Upper lobe of right lung (tissue), 1 donor: ENCODE data around the gene LUZP2. TPM values are rescaled to one million over a fixed set of nuclear protein-coding genes. Genes with fewer than 3 reads are reported as not detected.

Experiments used
- ATAC-seq: fragments of 200-7000 bp; cut with Tn5 transposase; one replicate; pipeline ENCODE4 v1.9.1; 2020; ENCODE audit warnings: mild to moderate bottlenecking, moderate library complexity
- DNase-seq: peaks from one replicate; pipeline ENCODE4 v3.0.0-alpha.2; 2020
- H3K27ac ChIP-seq: fragments of 200-600 bp; one replicate; pipeline ENCODE4 v1.8.0; 2022
- H3K27me3 ChIP-seq: fragments of 200-600 bp; one replicate; pipeline ENCODE4 v1.8.0; 2022; ENCODE audit warnings: mild to moderate bottlenecking
- H3K36me3 ChIP-seq: fragments of 200-600 bp; one replicate; pipeline ENCODE4 v1.8.0; 2022
- H3K4me1 ChIP-seq: fragments of 200-600 bp; one replicate; pipeline ENCODE4 v1.8.0; 2022
- H3K4me3 ChIP-seq: fragments of 200-600 bp; one replicate; pipeline ENCODE4 v1.8.0; 2022; ENCODE audit warnings: mild to moderate bottlenecking
- H3K9me3 ChIP-seq: fragments of 200-600 bp; one replicate; pipeline ENCODE4 v1.8.0; 2022
- CTCF ChIP-seq: fragments of 200-600 bp; IDR thresholded peaks from one replicate; pipeline ENCODE4 v1.8.0; 2022; ENCODE audit warnings: antibody characterized with exemption
- intact Hi-C: fragments of 100-400 bp; cut with DNase I; formaldehyde crosslinking; loops from one replicate; pipeline ENCODE4 v1.11.0; 2022
- total RNA-seq: library from RNA; stranded (reverse); fragmentation: NEBNext Ultra II Directional; extraction: Animal tissue kit (Norgen Biotek cat#: 25700); gene quantifications from one replicate; pipeline ENCODE4 v1.2.1, GENCODE V29; 2021
- donor health status: DM: no; HTN: yes; CAD: no; lungs with severe emphysema.

The LUZP2 gene
- total RNA-seq, 1 donor from 2014 or later: 0.23 TPM

- no peaks in the 10 kb centered on the region for H3K4me1 ChIP-seq
- H3K27ac ChIP-seq: no peak overlapping the region
- no peaks in the 10 kb centered on the region for H3K27me3 ChIP-seq
- H3K4me3 ChIP-seq: no peak overlapping the region
- DNase-seq: no peak
- H3K36me3 ChIP-seq: no peaks in the 10 kb centered on the region
- no peaks in the 10 kb centered on the region for H3K9me3 ChIP-seq
- no peak for TF ChIP-seq CTCF
- ATAC-seq: no peak
- intact Hi-C loops: no loop called here
Measured at GRCh38 chr11:24842308-24842707, 345.5 kb downstream of the LUZP2 start.

DNA sequence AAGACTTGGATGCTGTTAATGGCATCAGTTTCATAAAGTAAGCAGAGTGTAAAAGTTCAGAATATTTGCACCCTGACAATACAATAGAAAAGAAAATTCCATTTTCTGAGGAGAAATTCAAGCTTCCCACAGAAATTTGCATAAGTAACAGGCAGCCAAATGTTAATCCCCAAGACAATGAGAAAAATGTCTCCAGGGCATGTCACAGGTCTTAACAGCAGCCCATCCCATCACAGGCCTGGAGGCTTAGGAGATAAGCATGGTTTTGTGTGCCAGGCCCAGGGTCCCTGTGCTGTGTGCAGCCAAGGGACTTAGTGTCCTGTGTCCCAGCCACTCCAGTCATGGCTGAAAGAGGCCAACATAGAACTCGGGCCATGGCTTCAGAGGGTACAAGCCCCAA is 347.6 kb downstream of the LUZP2 start:
- Histone ChIP-seq H3K4me1 (no peaks in the 10 kb centered on the region), H3K27ac (no peak overlapping the region), H3K4me3 (no peak overlapping the region), H3K27me3 (no peaks in the 10 kb centered on the region), H3K36me3 (no peaks in the 10 kb centered on the region), H3K9me3 (no peaks in the 10 kb centered on the region)
- DNase-seq (no peak), ATAC-seq (no peak)
- TF ChIP-seq CTCF: no peak
- intact Hi-C loops: no loop called here

DNA sequence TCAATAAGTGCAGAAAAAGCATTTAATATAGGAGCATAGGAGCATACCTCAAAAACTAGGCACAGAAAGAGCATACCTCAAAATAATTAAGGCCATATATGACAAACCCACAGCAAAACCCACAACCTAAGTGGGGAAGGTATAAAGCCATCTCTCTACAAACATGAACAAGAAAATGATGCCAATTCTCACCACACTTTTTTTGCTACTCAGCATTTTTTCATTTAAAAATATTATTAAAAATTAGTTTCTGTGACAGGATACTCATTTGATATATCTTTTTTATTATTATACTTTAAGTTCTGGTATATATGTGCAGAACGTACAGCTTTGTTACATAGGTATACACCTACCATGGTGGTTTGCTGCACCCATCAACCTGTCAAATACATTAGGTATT is 352.0 kb downstream of the LUZP2 start:
- Histone ChIP-seq H3K27ac (no peak overlapping the region), H3K27me3 (no peaks in the 10 kb centered on the region), H3K36me3 (no peaks in the 10 kb centered on the region), H3K4me3 (no peak overlapping the region), H3K9me3 (no peaks in the 10 kb centered on the region), H3K4me1 (no peaks in the 10 kb centered on the region)
- intact Hi-C loops: no loop called here
- ATAC-seq (no peak), DNase-seq (no peak)
- no peak for TF ChIP-seq CTCF

- Histone ChIP-seq H3K27me3 (no peaks in the 10 kb centered on the region), H3K9me3 (no peaks in the 10 kb centered on the region), H3K27ac (no peak overlapping the region), H3K4me3 (no peak overlapping the region), H3K36me3 (no peaks in the 10 kb centered on the region), H3K4me1 (no peaks in the 10 kb centered on the region)
- intact Hi-C loops: no loop called here
- no peak for DNase-seq
- no peak for TF ChIP-seq CTCF
- no peak for ATAC-seq
Measured at GRCh38 chr11:24855951-24856350, 359.1 kb downstream of the LUZP2 start.

DNA sequence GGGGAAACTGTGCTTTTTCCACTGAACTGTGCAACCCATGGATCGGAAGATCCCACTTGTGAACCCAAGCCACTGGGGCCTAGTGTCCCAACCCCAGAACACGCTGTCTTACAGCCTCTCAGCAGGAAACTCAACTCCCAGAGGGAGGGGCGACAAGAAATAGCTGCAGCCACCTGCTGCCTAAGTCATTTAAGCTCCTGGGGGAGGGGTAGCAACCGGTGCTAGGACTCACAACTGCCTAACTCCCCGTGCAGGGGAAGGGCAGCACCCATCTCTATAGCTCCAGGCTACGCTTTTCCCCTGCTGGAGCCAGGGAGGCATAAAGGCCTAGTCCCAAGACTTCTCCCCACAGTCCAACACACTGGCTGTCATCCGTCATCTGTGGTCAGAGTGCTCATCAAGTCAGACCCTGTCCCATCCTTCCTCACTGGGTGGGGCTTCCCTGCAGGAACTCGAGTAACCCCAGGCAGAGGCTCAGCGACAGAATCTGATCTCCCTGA is 363.0 kb downstream of the LUZP2 start:
- Histone ChIP-seq H3K27ac (no peak overlapping the region), H3K4me1 (no peaks in the 10 kb centered on the region), H3K27me3 (no peaks in the 10 kb centered on the region), H3K36me3 (no peaks in the 10 kb centered on the region), H3K4me3 (no peak overlapping the region), H3K9me3 (no peaks in the 10 kb centered on the region)
- ATAC-seq (peak; percentile 28), DNase-seq (no peak)
- no peak for TF ChIP-seq CTCF
- intact Hi-C loops: no loop called here

GRCh38 chr11:24861440-24861839 is 364.6 kb downstream of the LUZP2 start:
- intact Hi-C loops: no loop called here
- no peak for DNase-seq
- no peak for TF ChIP-seq CTCF
- Histone ChIP-seq H3K36me3 (no peaks in the 10 kb centered on the region), H3K27me3 (no peaks in the 10 kb centered on the region), H3K27ac (no peak overlapping the region), H3K4me1 (no peaks in the 10 kb centered on the region), H3K4me3 (no peak overlapping the region), H3K9me3 (no peaks in the 10 kb centered on the region)
- no peak for ATAC-seq
